GM23338 (cell line): ENCODE data around the gene SLC35F1. TPM values are rescaled to one million over a fixed set of nuclear protein-coding genes. Genes with fewer than 3 reads are reported as not detected.

ENCODE experiments used
- ATAC-seq: fragments of 200-7000 bp; cut with Tn5 transposase; 3 replicates; pipeline ENCODE4 v1.9.1; 2020
- DNase-seq: peaks from one replicate; pipeline ENCODE4 v3.0.0-alpha.2; 2015; ENCODE audit warnings: low spot score
- H2AFZ ChIP-seq: fragments of 200-600 bp; sonication (generic); 2 replicates; pipeline ENCODE4 v1.8.0; 2016; ENCODE audit warnings: antibody characterized with exemption, mild to moderate bottlenecking, moderate library complexity
- H3F3A ChIP-seq: fragments of 200-600 bp; sonication (generic); replicated peaks from 2 replicates; pipeline ENCODE4 v1.8.0; 2017; ENCODE audit warnings: antibody characterized with exemption, mixed run types, low read depth
- H3K27ac ChIP-seq: fragments of 200-600 bp; sonication (generic); 2 replicates; pipeline ENCODE4 v1.6.1; 2016; ENCODE audit warnings: low read depth
- H3K27me3 ChIP-seq: fragments of 200-600 bp; sonication (generic); 2 replicates; pipeline ENCODE4 v1.8.0; 2016; ENCODE audit warnings: mild to moderate bottlenecking, mixed run types, moderate library complexity; ENCODE audit not compliant: insufficient read depth
- H3K36me3 ChIP-seq: fragments of 200-600 bp; sonication (generic); 2 replicates; pipeline ENCODE4 v1.8.0; 2016; ENCODE audit warnings: mild to moderate bottlenecking; ENCODE audit not compliant: insufficient read depth
- H3K4me1 ChIP-seq: fragments of 200-600 bp; sonication (generic); 2 replicates; pipeline ENCODE4 v1.8.0; 2016; ENCODE audit warnings: mild to moderate bottlenecking, moderate library complexity; ENCODE audit not compliant: insufficient read depth
- H3K4me2 ChIP-seq: fragments of 200-600 bp; sonication (generic); 2 replicates; pipeline ENCODE4 v1.7.1; 2017; ENCODE audit warnings: mixed run types
- H3K4me3 ChIP-seq: fragments of 200-600 bp; sonication (generic); 2 replicates; pipeline ENCODE4 v1.6.1; 2016; ENCODE audit warnings: mixed run types
- H3K79me2 ChIP-seq: fragments of 200-600 bp; sonication (generic); replicated peaks from 2 replicates; pipeline ENCODE4 v1.8.0; 2017; ENCODE audit warnings: mild to moderate bottlenecking; ENCODE audit not compliant: insufficient read depth
- H3K9me2 ChIP-seq: fragments of 200-600 bp; sonication (generic); 2 replicates; pipeline ENCODE4 v1.8.0; 2017; ENCODE audit not compliant: insufficient read depth
- H4K20me1 ChIP-seq: fragments of 200-600 bp; sonication (generic); replicated peaks from 2 replicates; pipeline ENCODE4 v1.8.0; 2017; ENCODE audit warnings: mild to moderate bottlenecking; ENCODE audit not compliant: insufficient read depth
- H3K27ac Mint-ChIP-seq: 2 replicates; pipeline ENCODE4 v1.8.0; 2020; ENCODE audit warnings: inconsistent platforms, mild to moderate bottlenecking, moderate library complexity, mixed read lengths
- H3K27me3 Mint-ChIP-seq: 3 replicates; pipeline ENCODE4 v1.8.0; 2022; ENCODE audit warnings: low read depth, mild to moderate bottlenecking, moderate library complexity, mixed read lengths, inconsistent platforms; ENCODE audit not compliant: insufficient read depth, poor library complexity
- H3K36me3 Mint-ChIP-seq: 3 replicates; pipeline ENCODE4 v1.8.0; 2021; ENCODE audit warnings: low read depth, mild to moderate bottlenecking, inconsistent platforms, moderate library complexity, mixed read lengths
- H3K4me1 Mint-ChIP-seq: 3 replicates; pipeline ENCODE4 v1.8.0; 2020; ENCODE audit warnings: mild to moderate bottlenecking, inconsistent platforms, mixed read lengths
- H3K4me3 Mint-ChIP-seq: 3 replicates; pipeline ENCODE4 v1.8.0; 2021; ENCODE audit warnings: moderate library complexity, mild to moderate bottlenecking, inconsistent platforms, mixed read lengths
- H3K9me3 Mint-ChIP-seq: 3 replicates; pipeline ENCODE4 v1.8.0; 2020; ENCODE audit warnings: moderate library complexity, mild to moderate bottlenecking, inconsistent platforms, mixed read lengths
- CREB1 ChIP-seq: fragments of 250-450 bp; sonication (Bioruptor Pico); IDR thresholded peaks from 2 replicates; pipeline ENCODE4 v1.5.0; 2020; ENCODE audit warnings: low read depth, mild to moderate bottlenecking, moderate library complexity
- CTCF ChIP-seq, 2 experiments: fragments of 200-600 bp in 1 of 2; sonication (generic) in 1 of 2; conservative IDR thresholded peaks; 2 replicates each; pipeline versions ENCODE4 v1.5.1 to v1.6.1; 2016 to 2017; ENCODE audit warnings: antibody characterized with exemption in 2 of 2, low read depth in 2 of 2, mild to moderate bottlenecking in 2 of 2, moderate library complexity in 1 of 2
- ETS1 ChIP-seq: IDR thresholded peaks from 2 replicates; pipeline ENCODE4 v1.6.1; 2016; ENCODE audit warnings: antibody characterized with exemption
- EZH2 ChIP-seq: fragments of 200-600 bp; sonication (generic); IDR thresholded peaks from one replicate; pipeline ENCODE4 v1.8.0; 2017; ENCODE audit warnings: antibody characterized with exemption, mild to moderate bottlenecking, low read depth; ENCODE audit not compliant: unreplicated experiment
- EZH2phosphoT487 ChIP-seq: fragments of 200-600 bp; sonication (generic); IDR thresholded peaks from one replicate; pipeline ENCODE4 v1.8.1; 2018; ENCODE audit warnings: antibody characterized with exemption; ENCODE audit not compliant: unreplicated experiment
- JUNB ChIP-seq: IDR thresholded peaks from one replicate; pipeline ENCODE4 v1.6.1; 2016; ENCODE audit warnings: antibody characterized with exemption; ENCODE audit not compliant: unreplicated experiment
- NANOG ChIP-seq: IDR thresholded peaks from 2 replicates; pipeline ENCODE4 v1.6.1; 2016; ENCODE audit warnings: antibody characterized with exemption, borderline replicate concordance
- POLR2AphosphoS5 ChIP-seq: IDR thresholded peaks from 2 replicates; pipeline ENCODE4 v1.6.1; 2016; ENCODE audit warnings: antibody characterized with exemption, low read depth
- STAT1 ChIP-seq: IDR thresholded peaks from one replicate; pipeline ENCODE4 v1.6.1; 2016; ENCODE audit warnings: antibody characterized with exemption; ENCODE audit not compliant: unreplicated experiment
- ZNF114 ChIP-seq: fragments of 250-450 bp; sonication (Bioruptor Pico); IDR thresholded peaks from 2 replicates; pipeline ENCODE4 v1.5.0; 2020; ENCODE audit warnings: mild to moderate bottlenecking, moderate library complexity
- ZNF331 ChIP-seq: fragments of 250-450 bp; sonication (Bioruptor Pico); IDR thresholded peaks from 2 replicates; pipeline ENCODE4 v1.5.0; 2020; ENCODE audit warnings: low read depth, mild to moderate bottlenecking, moderate library complexity
- ZNF462 ChIP-seq: fragments of 250-450 bp; sonication (Bioruptor Pico); IDR thresholded peaks from 2 replicates; pipeline ENCODE4 v1.5.0; 2020; ENCODE audit warnings: mild to moderate bottlenecking, moderate library complexity
- polyA plus RNA-seq: library from polyadenylated mRNA; unstranded; fragments of >200 nt; fragmentation: Nextera tagmentation; extraction: Ambion mirVana; gene quantifications from 2 replicates; pipeline ENCODE4 v1.2.1, GENCODE V29; 2016
- total RNA-seq: library from RNA; depleted of rRNA; stranded (reverse); fragments of >200 nt; shearing (Covaris generic); gene quantifications from 2 replicates; pipeline ENCODE4 v1.2.3, GENCODE V29; 2014

SLC35F1 gene
- total and polyA plus RNA-seq, 2 experiments from 2014 or later, result 3.0 to 10.3 TPM

GRCh38 chr6:118168421-118168820 lies 261.4 kb downstream of the SLC35F1 start (continued):
- TF ChIP-seq CTCF (conservative IDR thresholded peaks at IDR 0.05; ENCODE audit: low read depth in 2 of 2) (no peak), JUNB (no peak), EZH2 (no peak), STAT1 (no peak), CREB1 (CRISPR knock-in tag) (no peak), ETS1 (no peak), EZH2phosphoT487 (no peak), ZNF114 (CRISPR knock-in tag) (no peak)

- H3K36me3 ChIP-seq, result no peaks in the 10 kb centered on the region
- H3F3A ChIP-seq, result no peaks in the 10 kb centered on the region
- Mint-ChIP-seq H3K4me1 (no peaks in the 10 kb centered on the region), H3K9me3 (peaks cover 16% of the 10 kb centered on the region), H3K27me3 (peaks cover 4% of the 10 kb centered on the region), H3K27ac (no peak overlapping the region), H3K36me3 (peaks cover 15% of the 10 kb centered on the region; the same call in 2 of the 3 replicates), H3K4me3 (no peak overlapping the region)
- no peak overlapping the region for H3K4me3 ChIP-seq
- no peak overlapping the region for H3K27ac ChIP-seq
- DNase-seq (no peak), ATAC-seq (no peak)
- peaks cover 4% of the 10 kb centered on the region; the same call in 1 of the 2 replicates for H3K9me2 ChIP-seq
- no peak overlapping the region for H3K4me2 ChIP-seq
- TF ChIP-seq ZNF331 (CRISPR knock-in tag) (no peak), ZNF462 (CRISPR knock-in tag) (no peak), NANOG (no peak), POLR2AphosphoS5 (no peak), ZNF114 (CRISPR knock-in tag) (no peak), EZH2 (no peak), JUNB (no peak), STAT1 (no peak)
- H3K4me1 ChIP-seq, result no peaks in the 10 kb centered on the region
- H3K27me3 ChIP-seq, result no peaks in the 10 kb centered on the region
- H4K20me1 ChIP-seq, result no peaks in the 10 kb centered on the region
- H3K79me2 ChIP-seq, result no peaks in the 10 kb centered on the region
- no peak overlapping the region for H2AFZ ChIP-seq
Observed at GRCh38 chr6:118171852-118172251, 264.8 kb downstream of the SLC35F1 start.
